A673 (cell line): ENCODE measurements around the gene BTG1.

ENCODE experiments used
- CTCF ChIP-seq: fragments of 300-800, 200-600 bp; sonication (generic); conservative IDR thresholded peaks from 2 replicates; pipeline ENCODE4 v1.5.1; 2017; ENCODE audit warnings: low read depth, mild to moderate bottlenecking, antibody characterized with exemption, low read length, moderate library complexity, mixed read lengths
- EZH2 ChIP-seq: fragments of 200-600 bp; sonication (generic); IDR thresholded peaks from 2 replicates; pipeline ENCODE4 v1.6.1; 2017; ENCODE audit warnings: borderline replicate concordance, low read depth, mild to moderate bottlenecking, mixed read lengths, antibody characterized with exemption, low read length; ENCODE audit not compliant: poor library complexity, severe bottlenecking

GRCh38 chr12:92141591-92142121, 4.0 kb downstream of the BTG1 start:
- TF ChIP-seq CTCF, result no peak
- no peak for TF ChIP-seq EZH2
